ENCODE results near the gene TMEM63B.

The TMEM63B gene

DNA sequence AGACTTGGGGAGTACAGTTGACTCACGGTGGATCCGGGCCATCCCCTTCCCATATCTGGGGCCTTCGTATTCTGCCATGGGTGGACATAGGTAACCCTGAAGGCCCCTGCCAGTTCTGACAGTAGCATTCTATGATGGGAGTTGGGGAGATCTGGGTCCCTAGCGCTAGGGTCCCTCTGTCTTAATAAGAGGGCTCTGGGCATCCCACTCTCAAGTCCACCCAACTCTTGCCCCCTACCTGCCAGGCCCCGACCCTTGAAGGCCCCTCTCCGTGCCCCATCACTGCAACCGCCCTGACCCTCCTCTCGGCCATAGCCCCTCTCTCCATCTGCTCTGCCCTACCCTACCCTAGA, 24.7 kb downstream of the TMEM63B start:
- H3K4me3 ChIP-seq (replicated peaks; ENCODE audit: low read depth, low read length), result no peak overlapping the region
- peaks cover 21% of the 10 kb centered on the region for H3K36me3 ChIP-seq (ENCODE audit: control insufficient read depth, insufficient read depth, low read length)
- TF ChIP-seq, protein P1, sequence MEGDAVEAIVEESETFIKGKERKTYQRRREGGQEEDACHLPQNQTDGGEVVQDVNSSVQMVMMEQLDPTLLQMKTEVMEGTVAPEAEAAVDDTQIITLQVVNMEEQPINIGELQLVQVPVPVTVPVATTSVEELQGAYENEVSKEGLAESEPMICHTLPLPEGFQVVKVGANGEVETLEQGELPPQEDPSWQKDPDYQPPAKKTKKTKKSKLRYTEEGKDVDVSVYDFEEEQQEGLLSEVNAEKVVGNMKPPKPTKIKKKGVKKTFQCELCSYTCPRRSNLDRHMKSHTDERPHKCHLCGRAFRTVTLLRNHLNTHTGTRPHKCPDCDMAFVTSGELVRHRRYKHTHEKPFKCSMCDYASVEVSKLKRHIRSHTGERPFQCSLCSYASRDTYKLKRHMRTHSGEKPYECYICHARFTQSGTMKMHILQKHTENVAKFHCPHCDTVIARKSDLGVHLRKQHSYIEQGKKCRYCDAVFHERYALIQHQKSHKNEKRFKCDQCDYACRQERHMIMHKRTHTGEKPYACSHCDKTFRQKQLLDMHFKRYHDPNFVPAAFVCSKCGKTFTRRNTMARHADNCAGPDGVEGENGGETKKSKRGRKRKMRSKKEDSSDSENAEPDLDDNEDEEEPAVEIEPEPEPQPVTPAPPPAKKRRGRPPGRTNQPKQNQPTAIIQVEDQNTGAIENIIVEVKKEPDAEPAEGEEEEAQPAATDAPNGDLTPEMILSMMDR (IDR thresholded peaks at IDR 0.05; ENCODE audit: insufficient read depth, low read length, poor library complexity, severe bottlenecking), result no peak
- H3K27me3 ChIP-seq (replicated peaks; ENCODE audit: control insufficient read depth, insufficient read depth, low read length), result no peaks in the 10 kb centered on the region
- DNase-seq (ENCODE audit: extremely low read depth, insufficient read length), result no peak

DNA sequence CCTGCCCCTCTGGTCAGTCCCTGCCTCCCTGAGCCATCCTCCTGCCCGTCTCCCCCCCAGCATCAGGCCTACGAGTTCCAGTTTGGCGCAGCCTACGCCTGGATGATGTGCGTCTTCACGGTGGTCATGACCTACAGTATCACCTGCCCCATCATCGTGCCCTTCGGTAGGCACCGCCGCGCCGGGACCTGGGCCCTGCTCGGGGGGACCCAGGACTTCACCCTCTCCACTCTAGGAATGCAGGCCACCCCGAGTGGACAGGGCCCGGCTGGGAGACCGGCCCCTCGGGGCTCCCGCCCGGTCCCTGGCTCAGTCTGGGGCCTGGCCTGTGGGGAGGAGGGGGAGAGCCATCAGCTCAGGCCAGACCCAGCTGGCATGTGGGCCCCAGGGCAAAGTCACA, 25.2 kb downstream of the TMEM63B start:
- no peak for DNase-seq (ENCODE audit: extremely low read depth, insufficient read length)
- Histone ChIP-seq H3K4me3 (replicated peaks; ENCODE audit: low read depth, low read length) (no peak overlapping the region), H3K36me3 (ENCODE audit: control insufficient read depth, insufficient read depth, low read length) (peaks cover 16% of the 10 kb centered on the region), H3K27me3 (replicated peaks; ENCODE audit: control insufficient read depth, insufficient read depth, low read length) (no peaks in the 10 kb centered on the region)
- TF ChIP-seq, protein P1 (IDR thresholded peaks at IDR 0.05; ENCODE audit: insufficient read depth, low read length, poor library complexity, severe bottlenecking), result no peak

DNA sequence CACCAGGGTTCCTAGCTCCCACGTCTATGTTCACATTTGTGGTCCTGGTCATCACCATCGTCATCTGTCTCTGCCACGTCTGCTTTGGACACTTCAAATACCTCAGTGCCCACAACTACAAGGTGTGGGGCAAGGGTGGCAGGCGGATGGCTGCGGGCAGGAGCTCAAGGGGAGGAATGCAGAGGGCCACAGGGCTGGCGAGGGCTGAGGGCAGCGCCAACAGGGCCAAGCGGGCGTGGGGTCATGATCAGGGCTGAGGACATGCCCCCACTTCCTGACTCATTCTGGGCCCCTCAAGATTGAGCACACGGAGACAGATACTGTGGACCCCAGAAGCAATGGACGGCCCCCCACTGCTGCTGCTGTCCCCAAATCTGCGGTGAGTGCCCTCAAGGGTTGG, 26.7 kb downstream of the TMEM63B start:
- TF ChIP-seq, protein P1 (IDR thresholded peaks at IDR 0.05; ENCODE audit: insufficient read depth, low read length, poor library complexity, severe bottlenecking), result no peak
- no peak overlapping the region for H3K4me3 ChIP-seq (replicated peaks; ENCODE audit: low read depth, low read length)
- no peak for DNase-seq (ENCODE audit: extremely low read depth, insufficient read length)

DNA sequence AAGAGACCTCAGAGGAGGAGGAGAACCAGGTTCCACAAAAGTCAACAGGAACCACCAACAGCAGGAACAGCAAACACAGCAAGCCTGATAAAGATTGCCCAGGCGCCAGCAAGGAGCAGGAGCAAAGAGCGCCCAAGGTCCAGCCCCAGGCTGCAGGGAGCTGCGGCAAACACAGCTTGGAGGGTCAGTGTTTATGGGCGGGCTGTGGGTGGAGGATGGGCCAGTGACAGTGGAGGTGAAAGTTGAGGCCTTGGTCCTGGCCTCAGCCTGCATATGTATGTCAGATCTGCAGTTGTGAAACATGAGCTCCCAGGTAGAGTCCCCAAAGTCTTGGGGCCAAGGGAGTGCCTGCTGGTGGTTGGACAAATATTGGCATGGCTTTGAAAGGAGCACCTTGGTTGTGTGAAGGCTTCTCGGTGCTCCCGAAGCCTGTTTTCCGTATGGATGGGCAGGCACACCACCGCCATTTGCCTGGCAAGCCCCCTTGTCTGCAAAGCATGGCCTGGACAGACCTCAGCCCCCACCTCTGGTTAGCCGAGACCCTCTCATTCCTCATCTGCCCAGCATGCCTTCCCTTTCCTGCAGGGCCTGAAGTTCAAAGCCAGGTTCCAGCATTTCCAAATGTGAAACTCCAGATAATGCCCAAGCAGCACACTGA, 29.3 kb downstream of the TMEM63B start:
- no peak for DNase-seq (ENCODE audit: extremely low read depth, insufficient read length)
- H3K27me3 ChIP-seq (replicated peaks; ENCODE audit: control insufficient read depth, insufficient read depth, low read length), result no peaks in the 10 kb centered on the region; the same call in 1 of the 2 replicates
- peaks cover 1% of the 10 kb centered on the region; the same call in 1 of the 2 replicates for H3K36me3 ChIP-seq (ENCODE audit: control insufficient read depth, insufficient read depth, low read length)
- TF ChIP-seq, protein P1 (IDR thresholded peaks at IDR 0.05; ENCODE audit: insufficient read depth, low read length, poor library complexity, severe bottlenecking), result no peak
- no peak overlapping the region for H3K4me3 ChIP-seq (replicated peaks; ENCODE audit: low read depth, low read length)

More for the DNA sequence above, 26.7 kb downstream of the TMEM63B start:
- Histone ChIP-seq H3K27me3 (replicated peaks; ENCODE audit: control insufficient read depth, insufficient read depth, low read length) (no peaks in the 10 kb centered on the region), H3K36me3 (ENCODE audit: control insufficient read depth, insufficient read depth, low read length) (peaks cover 6% of the 10 kb centered on the region)

DNA sequence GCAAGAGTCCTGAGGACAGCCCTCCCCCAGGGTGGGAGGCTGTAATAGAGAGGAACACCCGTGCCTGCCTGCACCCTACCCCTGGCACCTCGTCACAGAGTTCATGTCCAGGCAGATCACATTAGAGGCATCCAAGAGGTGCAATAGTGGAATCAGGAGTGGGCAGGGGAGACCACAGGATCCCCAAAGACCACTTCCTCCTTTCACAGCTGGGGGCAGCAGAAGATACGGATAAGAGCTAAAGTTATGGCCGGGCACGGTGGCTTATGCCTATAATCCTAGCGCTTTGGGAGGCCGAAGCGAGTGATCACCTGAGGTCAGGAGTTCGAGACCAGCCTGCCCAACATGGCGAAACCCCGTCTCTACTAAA, 29.8 kb downstream of the TMEM63B start:
- TF ChIP-seq, protein P1 (IDR thresholded peaks at IDR 0.05; ENCODE audit: insufficient read depth, low read length, poor library complexity, severe bottlenecking), result no peak
- Histone ChIP-seq H3K36me3 (ENCODE audit: control insufficient read depth, insufficient read depth, low read length) (peaks cover 1% of the 10 kb centered on the region; the same call in 1 of the 2 replicates), H3K27me3 (replicated peaks; ENCODE audit: control insufficient read depth, insufficient read depth, low read length) (no peaks in the 10 kb centered on the region; the same call in 1 of the 2 replicates), H3K4me3 (replicated peaks; ENCODE audit: low read depth, low read length) (no peak overlapping the region)
- DNase-seq (ENCODE audit: extremely low read depth, insufficient read length), result no peak

All from GM06990 (cell line).